Measurements from ENCODE around the gene PDGFB. TPM values are rescaled to one million over a fixed set of nuclear protein-coding genes. Genes with fewer than 3 reads are reported as not detected.
A peak's percentile ranks its signal among the peaks of the same experiment; 100 is the strongest.

PDGFB gene
- total RNA-seq, 1 donor: 0.27 TPM

DNA sequence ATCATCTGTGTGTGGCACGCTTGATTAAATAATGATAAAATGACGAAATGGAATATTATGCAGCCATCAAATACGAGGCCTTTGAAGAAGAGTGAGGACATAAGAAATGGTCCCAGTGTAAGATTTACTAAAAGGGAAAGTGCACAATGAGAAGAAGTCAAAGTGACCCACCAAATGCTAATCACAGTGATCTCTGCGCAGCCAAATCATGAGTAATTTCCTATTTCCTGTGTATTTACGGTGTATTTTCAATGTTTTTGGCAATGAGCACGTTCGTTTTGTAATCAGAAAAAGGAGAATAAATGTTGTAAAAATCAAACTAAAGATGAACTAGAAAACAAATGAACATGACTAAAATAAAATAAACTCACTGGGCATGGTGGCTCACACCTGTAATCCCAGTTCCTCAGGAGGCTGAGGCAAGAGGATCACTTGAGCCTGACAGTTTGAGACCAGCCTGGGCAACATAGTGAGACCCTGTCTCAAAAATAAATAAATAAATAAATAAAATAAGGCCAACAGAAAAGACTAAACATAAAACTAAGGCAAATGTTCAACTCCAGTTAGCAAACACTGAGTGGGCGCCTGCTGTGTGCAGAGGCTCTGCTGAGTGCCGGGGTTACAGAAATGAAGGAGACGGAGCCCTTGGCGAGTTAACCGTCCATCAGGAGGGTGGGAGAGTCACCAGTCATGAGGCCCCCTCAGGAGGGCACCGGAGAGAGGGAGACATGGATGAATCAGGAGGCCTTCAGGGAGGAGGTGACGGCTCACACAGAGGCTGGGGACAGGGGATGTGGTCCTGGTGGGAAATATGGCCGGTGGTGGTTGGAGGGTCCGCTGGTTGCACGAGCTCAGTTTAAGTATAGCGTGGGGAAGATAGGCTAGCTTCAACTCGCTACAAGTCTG is 66.3 kb downstream of the PDGFB start:
- DNase-seq (ENCODE audit: low read depth in 2 of 3, low spot score in 2 of 3): no peak

GRCh38 chr22:39177791-39178190 is 67.0 kb downstream of the PDGFB start:
- no peak for DNase-seq (ENCODE audit: low read depth in 2 of 3, low spot score in 2 of 3)

DNA sequence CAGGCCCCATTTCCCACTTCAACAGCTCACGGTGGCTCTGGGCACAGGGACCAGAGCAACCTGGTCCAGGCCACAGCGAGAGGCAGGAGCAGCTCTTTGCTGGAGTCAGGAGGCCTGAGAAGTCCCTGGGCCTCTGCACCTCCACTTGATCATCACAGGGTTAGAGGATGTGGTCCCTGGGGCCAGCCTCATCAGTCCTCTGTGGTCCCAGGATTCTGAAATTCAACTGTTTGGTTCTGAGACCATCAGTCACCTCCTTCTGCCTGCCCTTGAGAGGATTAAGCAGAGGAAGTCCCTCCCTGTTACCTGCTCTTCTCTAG is 67.4 kb downstream of the PDGFB start:
- no peak for DNase-seq (ENCODE audit: low read depth in 2 of 3, low spot score in 2 of 3)

- no peak for DNase-seq (ENCODE audit: low read depth in 2 of 3, low spot score in 2 of 3)
Measured at GRCh38 chr22:39176714-39177455, 67.9 kb downstream of the PDGFB start.

DNA sequence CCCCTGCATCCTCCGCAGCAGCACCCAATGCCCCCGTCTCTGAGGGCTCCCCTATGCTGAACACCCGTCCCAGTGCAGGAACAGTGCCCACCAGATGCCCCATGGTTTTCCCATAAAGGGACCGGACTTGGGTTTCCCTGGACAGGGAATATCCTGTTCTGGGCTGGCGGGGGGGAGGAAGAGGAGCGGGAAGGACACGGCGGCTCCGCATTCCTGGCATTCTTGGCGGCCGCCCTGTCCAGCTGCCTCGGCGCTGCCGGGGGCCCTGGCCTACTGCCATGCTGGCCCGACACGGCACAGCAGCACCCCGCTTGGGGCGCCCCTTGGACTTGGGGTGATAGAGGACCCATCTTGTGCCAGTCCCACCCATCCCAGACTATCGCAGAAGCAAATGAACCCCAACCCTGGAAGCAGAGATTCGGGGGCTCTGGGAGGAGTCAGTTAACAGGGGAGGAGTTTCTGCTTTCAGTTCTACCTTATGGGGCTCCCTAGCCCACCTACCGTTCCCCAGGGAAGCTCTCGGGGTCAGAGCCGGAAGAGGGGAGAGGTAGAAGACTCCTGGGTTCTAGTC is 68.6 kb downstream of the PDGFB start:
- DNase-seq (ENCODE audit: low read depth in 2 of 3, low spot score in 2 of 3): no peak

- DNase-seq (ENCODE audit: low read depth in 2 of 3, low spot score in 2 of 3): no peak
Measured at GRCh38 chr22:39175353-39176142, 69.2 kb downstream of the PDGFB start.

DNA sequence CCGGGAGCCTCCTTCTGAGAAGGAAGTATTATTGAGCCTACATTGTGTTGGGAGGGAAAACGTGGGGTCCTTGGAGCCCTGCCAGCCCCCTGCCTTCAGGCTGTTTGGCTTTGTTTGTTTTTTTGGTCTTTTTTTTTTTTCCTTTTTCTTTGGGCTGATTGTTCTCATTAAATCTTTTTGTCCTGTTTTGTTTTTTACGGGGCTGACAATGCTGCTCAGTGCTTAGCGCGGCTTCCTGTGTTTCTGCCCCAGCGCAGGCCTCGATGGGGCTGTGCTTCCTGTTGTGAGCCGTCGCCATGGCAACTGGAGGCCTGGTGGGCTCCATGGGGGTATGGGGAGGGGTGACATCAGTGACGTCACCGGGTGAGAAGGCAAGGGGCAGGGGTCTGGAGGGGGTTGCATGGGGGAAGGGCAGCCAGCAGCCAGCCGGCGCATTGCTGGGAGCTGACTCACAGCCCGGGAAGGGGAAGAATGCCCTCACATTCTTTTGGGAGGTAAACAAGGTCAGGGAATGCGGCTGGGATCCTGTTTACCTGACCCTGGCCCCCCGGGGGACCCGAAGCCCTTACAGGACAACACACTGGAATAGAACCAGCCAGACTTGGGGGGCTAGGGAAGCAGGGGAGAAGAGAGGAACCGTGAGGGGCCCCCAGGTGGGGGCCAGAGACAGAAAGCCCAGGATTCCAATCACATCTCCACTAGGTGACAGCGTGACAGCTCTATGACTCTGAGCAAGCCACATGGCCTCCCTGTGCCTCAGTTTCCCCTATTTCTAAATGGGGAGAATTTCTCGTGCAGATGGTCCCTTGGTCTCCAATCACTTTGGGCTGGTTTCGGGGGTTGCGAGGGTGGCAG is 70.1 kb downstream of the PDGFB start:
- peak; percentile 51 to 95 (median 95) for DNase-seq (ENCODE audit: low read depth in 2 of 3, low spot score in 2 of 3)

- DNase-seq (ENCODE audit: low read depth in 2 of 3, low spot score in 2 of 3): no peak
Measured at GRCh38 chr22:39173787-39174497, 70.8 kb downstream of the PDGFB start.

Other genes with a start within 250 kb of the PDGFB start
- 12.9 TPM for gene APOBEC3C, start 230.7 kb downstream of the PDGFB start, total RNA-seq
- gene APOBEC3D, start 223.9 kb downstream of the PDGFB start, total RNA-seq: 7.3 TPM
- gene APOBEC3F, start 204.1 kb downstream of the PDGFB start, total RNA-seq: 8.9 TPM
- gene APOBEC3G, start 167.7 kb downstream of the PDGFB start, total RNA-seq: 38.8 TPM
- 0.27 TPM for gene APOBEC3H, start 147.7 kb downstream of the PDGFB start, total RNA-seq
- gene CBX7, start 92.3 kb downstream of the PDGFB start, total RNA-seq: 10.0 TPM
- gene RPL3, start 74.6 kb upstream of the PDGFB start, total RNA-seq: 10,531 TPM
- 92.9 TPM for gene SYNGR1, start 105.0 kb upstream of the PDGFB start, total RNA-seq
- gene TAB1, start 154.8 kb upstream of the PDGFB start, total RNA-seq: 29.6 TPM
- gene MGAT3, start 212.0 kb upstream of the PDGFB start, total RNA-seq: 1.1 TPM

Measured in hematopoietic multipotent progenitor cell (in vitro differentiated cells).